Effector CD8-positive, alpha-beta T cell (primary cell): ENCODE data around the gene TMEM131.

Experiments used
- DNase-seq: peaks from one replicate; lab custom pipeline; 2025; lab: John Stamatoyannopoulos, UW

The TMEM131 gene

GRCh38 chr2:97738179-97739019, 257.3 kb downstream of the TMEM131 start:
- DNase-seq: no peak

- no peak for DNase-seq
Observed at GRCh38 chr2:97737421-97738178, 258.1 kb downstream of the TMEM131 start.

DNA sequence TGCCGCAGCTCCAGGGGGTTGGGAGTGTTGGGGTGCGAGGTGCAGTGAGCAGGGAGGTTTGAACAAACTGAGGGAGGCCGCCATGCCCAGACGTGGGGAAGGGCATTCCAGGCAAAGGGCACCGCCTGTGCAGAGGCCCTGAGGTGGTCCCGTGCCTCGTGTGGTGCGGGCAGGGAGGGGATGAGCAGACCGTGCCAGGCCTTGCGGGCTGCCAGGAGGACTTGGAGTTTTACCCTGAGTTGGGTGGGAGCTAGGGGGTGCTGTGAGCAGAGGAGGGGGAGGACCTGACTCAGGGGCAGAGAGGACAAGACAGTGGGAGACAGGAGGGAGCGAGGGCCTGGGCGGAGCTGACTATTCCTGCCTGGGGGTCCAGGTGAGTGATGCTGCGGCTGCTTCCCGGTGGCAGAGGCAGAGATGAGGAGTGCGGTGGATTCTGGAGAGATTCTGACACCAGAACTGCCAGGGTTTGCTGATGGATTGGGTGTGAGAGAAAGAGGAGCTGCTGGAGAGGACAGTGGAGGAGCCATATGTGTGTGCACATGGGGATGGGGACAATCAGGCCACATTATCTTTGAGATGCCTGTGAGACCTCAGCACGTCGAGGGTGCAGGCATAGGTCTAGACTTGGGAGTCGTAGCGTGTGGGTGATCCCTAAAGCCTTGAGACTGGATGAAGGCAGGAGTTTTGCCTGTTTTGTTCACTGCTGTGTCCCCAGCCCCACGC, 259.0 kb downstream of the TMEM131 start:
- DNase-seq: no peak

GRCh38 chr2:97736185-97736584, 259.6 kb downstream of the TMEM131 start:
- no peak for DNase-seq

GRCh38 chr2:97735161-97735561, 260.6 kb downstream of the TMEM131 start:
- DNase-seq: no peak

DNA sequence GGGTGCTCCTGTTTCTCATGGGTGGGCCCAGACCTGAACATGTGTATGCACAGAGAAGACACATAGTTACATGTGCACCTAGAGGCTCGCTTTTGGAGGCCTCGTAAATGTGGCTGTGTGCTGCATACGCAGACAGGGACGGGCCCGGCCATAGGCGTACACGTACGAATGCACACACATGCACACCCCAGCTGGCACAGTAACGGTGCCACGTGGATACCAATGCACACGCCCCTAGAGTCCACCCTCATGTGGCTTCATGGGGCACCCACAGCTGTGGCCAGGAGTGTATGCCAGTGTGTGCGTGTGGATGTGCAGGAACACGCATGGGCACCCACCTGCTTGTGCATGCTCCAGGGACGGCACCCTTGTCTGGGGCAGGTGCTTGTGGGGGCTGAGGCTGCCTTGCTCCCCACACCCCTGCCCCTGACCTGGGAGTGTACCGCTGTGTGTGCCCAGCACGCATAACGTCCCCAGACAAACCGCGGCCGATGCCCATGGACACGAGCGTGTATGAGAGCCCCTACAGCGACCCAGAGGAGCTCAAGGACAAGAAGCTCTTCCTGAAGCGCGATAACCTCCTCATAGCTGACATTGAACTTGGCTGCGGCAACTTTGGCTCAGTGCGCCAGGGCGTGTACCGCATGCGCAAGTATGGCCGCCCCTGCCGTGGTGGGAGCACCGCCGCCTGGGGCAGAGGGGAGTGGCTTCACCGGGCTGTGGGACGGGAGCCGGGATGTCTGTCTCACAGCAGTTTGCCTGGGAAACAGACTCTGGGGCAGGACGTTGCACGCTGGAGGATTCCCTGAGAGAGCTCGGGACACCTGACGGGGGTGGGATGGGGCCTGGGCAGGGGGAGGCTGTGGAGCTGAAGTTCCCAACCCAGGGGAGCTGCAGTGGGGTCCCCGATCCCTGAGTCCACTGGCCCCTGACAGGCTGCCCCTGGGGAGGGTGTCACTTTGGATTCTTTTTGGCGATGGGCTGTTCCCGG, 261.4 kb downstream of the TMEM131 start:
- no peak for DNase-seq

DNA sequence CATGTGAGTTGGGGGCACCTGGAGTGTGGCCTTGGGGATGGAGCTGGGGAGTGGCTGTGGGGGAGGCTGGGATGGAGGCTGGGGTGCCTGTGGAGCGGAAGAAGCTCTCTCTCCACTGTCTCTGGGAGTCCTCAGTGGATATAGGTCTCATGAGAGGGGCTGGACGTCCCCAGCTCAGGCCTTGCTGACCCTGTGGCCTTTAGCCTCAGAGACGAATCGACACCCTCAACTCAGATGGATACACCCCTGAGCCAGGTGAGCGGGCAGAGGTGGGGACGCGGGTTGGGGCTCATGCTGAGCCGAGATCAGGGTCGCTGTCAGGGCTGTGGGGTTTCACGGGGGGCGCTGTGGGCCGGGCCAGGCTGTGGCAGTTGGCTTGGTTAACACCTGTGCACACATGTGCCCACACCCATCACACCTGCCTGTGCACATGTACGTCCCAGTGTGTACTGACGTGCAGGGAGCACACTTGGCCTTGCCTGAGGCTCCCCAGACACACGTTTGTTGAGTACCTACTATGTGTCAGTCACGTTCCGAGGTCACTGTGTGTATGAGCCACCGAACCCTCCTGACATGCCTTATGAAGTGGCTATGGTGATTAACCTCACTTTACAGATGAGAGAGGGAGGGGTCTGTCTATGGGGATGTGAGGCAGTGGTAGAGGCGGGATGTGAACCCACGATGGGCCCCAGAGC, 262.3 kb downstream of the TMEM131 start:
- no peak for DNase-seq

DNA sequence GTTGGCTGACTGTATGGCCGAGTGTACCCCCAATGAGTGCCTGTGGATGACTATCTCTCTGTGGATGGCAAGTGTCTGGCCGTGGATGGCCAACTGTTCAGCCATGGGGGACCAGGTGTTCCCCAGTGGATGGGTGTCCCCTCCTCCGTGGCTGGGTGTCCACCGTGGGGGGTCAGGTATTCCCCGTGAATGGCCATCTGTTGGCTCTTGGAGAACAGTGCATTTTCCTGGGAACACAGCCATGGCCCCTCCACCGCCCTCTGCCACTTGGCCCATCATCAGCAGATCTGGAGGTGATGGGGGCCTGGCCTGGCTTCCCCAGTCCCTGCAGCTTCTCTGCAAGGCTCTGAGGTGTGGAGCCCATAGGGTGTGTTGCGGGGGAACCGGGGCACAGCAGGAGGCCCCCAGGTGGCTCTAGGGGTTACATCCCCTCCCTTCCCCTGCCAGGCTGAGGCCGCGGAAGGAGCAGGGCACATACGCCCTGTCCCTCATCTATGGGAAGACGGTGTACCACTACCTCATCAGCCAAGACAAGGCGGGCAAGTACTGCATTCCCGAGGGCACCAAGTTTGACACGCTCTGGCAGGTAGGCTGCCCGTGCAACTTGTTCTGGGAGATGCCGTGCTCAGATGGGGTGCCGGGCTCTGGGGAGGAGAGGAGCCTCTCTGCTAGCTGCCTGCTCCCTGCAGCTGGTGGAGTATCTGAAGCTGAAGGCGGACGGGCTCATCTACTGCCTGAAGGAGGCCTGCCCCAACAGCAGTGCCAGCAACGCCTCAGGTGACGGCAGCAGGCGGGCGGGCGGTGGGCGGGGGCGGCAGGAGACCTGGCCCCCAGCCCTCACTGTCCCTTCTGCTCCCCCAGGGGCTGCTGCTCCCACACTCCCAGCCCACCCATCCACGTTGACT, 263.1 kb downstream of the TMEM131 start:
- DNase-seq: no peak

GRCh38 chr2:97731274-97732020, 264.3 kb downstream of the TMEM131 start:
- DNase-seq: no peak

GRCh38 chr2:97730245-97730644, 265.5 kb downstream of the TMEM131 start:
- DNase-seq: no peak

GRCh38 chr2:97728091-97728731, 267.5 kb downstream of the TMEM131 start:
- no peak for DNase-seq

DNA sequence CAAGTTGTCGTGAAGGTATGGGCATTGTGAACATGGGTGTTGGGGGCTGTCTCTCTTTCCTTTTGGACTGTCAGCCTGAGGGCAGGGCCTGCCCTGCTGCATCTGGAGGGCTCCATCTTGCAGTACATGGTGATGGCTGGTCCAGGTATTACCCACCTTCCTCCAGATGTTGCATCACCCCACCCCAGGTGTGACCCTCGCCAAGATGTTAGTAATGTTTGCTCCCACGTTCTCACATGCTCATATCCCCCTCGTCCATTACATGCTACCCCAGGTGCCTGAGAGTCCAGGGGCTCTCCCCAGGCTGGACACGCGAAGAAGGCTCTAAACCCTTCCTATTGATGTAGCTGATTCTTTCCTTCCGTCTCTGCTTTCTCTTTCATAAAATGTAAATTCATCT, 268.5 kb downstream of the TMEM131 start:
- no peak for DNase-seq

DNA sequence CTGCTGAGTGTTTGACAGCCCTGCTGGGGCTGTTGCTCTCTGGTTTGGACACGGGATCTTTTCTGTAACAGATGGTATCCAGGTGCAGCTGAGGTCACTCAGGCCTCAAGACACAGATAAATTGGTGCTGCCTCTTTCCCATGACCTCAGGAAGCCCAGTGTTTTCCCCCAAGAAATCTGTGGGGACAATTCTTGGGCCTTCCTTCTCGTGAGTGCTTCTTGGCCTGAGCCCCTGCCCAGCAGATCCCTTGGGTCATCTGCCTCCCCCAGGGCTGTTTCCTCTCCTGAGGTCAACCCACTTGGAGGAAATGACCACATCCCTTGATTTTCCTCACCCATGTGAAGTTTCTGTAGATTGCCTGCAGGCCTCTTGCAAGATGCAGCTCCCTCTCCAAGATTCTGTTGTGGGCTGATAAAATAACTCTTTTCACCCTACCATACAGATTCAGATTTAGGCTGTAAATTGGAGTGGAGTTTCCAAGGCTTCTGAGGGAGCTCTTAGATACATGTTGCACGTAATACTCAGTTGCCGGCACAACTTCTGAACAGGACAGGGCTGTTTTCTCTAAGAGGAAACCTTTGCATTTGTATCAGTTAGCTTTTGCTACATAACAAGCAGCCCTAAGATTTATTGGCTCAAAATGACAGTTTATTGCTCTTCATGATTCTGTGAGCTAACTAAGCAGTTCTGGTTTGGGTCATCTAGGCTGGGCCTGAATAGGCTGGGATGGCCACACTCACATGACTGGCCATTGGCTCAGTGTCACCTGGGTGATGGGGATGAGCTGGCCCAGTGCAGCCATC, 269.3 kb downstream of the TMEM131 start:
- no peak for DNase-seq

DNA sequence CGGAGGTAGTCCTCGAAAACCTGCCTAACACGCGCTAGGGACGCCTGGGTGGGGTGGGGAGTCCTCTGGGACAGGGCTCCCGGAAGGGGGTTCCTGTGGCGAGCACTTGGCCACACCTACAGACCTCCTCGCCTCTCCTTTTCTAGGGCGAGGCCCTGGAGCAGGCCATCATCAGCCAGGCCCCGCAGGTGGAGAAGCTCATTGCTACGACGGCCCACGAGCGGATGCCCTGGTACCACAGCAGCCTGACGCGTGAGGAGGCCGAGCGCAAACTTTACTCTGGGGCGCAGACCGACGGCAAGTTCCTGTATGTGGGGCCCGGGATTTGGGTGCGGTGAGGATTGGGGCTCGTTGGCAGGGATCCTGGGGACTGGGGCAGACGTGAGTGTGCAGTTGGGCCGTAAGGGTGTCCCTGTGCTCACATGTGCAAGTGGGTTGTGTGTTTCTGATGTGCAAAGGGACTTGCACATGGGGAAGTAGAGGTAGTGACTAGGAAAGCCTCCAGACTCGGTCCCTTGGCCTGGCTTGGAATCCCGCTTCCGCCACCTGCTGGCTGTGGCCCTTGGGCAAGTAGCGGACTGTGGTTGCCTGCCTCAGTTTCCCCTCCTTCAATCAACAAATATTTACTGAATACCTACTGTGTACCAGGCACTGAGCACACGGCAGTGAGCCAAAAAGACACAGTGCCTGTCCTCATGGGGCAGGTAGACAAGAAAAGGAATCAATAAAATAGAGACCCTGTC, 270.6 kb downstream of the TMEM131 start:
- no peak for DNase-seq

- no peak for DNase-seq
Observed at GRCh38 chr2:97724501-97724900, 271.2 kb downstream of the TMEM131 start.

DNA sequence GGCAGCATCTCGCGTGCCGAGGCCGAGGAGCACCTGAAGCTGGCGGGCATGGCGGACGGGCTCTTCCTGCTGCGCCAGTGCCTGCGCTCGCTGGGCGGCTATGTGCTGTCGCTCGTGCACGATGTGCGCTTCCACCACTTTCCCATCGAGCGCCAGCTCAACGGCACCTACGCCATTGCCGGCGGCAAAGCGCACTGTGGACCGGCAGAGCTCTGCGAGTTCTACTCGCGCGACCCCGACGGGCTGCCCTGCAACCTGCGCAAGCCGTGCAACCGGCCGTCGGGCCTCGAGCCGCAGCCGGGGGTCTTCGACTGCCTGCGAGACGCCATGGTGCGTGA, 271.7 kb downstream of the TMEM131 start:
- DNase-seq: no peak
